OCI-LY1 (cell line): ENCODE measurements around the gene TRIM14.
"Not testable (repeated sequence)": the region's sequence is repeated elsewhere in the genome, so short reads cannot be mapped to it uniquely, and the experiment has no call there.

Experiments used
- H2AFZ ChIP-seq: fragments of 200-600 bp; sonication (generic), shearing (Covaris generic); 2 replicates; pipeline ENCODE4 v1.6.0; 2014; ENCODE audit warnings: antibody characterized with exemption, mild to moderate bottlenecking, low read length
- H3F3A ChIP-seq: fragments of 200-600 bp; sonication (generic), shearing (Covaris generic); 2 replicates; pipeline ENCODE4 v1.6.0; 2014; ENCODE audit warnings: mild to moderate bottlenecking, antibody characterized with exemption, low read length, moderate library complexity; ENCODE audit not compliant: insufficient read depth
- H3K27ac ChIP-seq: fragments of 200-600 bp; sonication (generic); 2 replicates; pipeline ENCODE4 v1.5.1; 2014; ENCODE audit warnings: low read length, mixed run types, mild to moderate bottlenecking, low read depth; ENCODE audit not compliant: poor library complexity, severe bottlenecking
- H3K27me3 ChIP-seq: fragments of 200-600 bp; sonication (generic); 2 replicates; pipeline ENCODE4 v1.6.0; 2014; ENCODE audit warnings: antibody characterized with exemption, mild to moderate bottlenecking, low read length, moderate library complexity; ENCODE audit not compliant: insufficient read depth
- H3K36me3 ChIP-seq: fragments of 200-600 bp; sonication (generic); 2 replicates; pipeline ENCODE4 v1.6.1; 2014; ENCODE audit warnings: mild to moderate bottlenecking, antibody characterized with exemption, low read length, moderate library complexity, mixed read lengths; ENCODE audit not compliant: insufficient read depth
- H3K4me1 ChIP-seq: fragments of 200-600 bp; sonication (generic); 2 replicates; pipeline ENCODE4 v1.5.1; 2014; ENCODE audit warnings: mild to moderate bottlenecking, low read length, moderate library complexity; ENCODE audit not compliant: insufficient read depth, severe bottlenecking
- H3K4me2 ChIP-seq: fragments of 200-600 bp; sonication (generic), shearing (Covaris generic); 2 replicates; pipeline ENCODE4 v1.6.1; 2014; ENCODE audit warnings: low read length
- H3K4me3 ChIP-seq: fragments of 200-600 bp; sonication (generic); 2 replicates; pipeline ENCODE4 v1.5.1; 2014; ENCODE audit warnings: low read length, low read depth, mild to moderate bottlenecking, mixed read lengths; ENCODE audit not compliant: poor library complexity, severe bottlenecking
- H3K79me2 ChIP-seq: fragments of 200-600 bp; shearing (Covaris generic); 2 replicates; pipeline ENCODE4 v1.6.1; 2016; ENCODE audit warnings: mixed run types, low read length, mixed read lengths; ENCODE audit not compliant: insufficient read depth
- H3K9ac ChIP-seq: fragments of 200-600 bp; sonication (generic), shearing (Covaris generic); 2 replicates; pipeline ENCODE4 v1.6.1; 2014; ENCODE audit warnings: mild to moderate bottlenecking, low read length, mixed read lengths
- H3K9me2 ChIP-seq: fragments of 200-600 bp; sonication (generic), shearing (Covaris generic); 2 replicates; pipeline ENCODE4 v1.6.1; 2014; ENCODE audit warnings: low read depth, mild to moderate bottlenecking, low read length, mixed read lengths
- H3K9me3 ChIP-seq: fragments of 200-600 bp; shearing (Covaris generic); 2 replicates; pipeline ENCODE4 v1.6.1; 2014; ENCODE audit warnings: low read length, mixed read lengths
- H4K20me1 ChIP-seq: fragments of 200-600 bp; sonication (generic), shearing (Covaris generic); 2 replicates; pipeline ENCODE4 v1.6.0; 2016; ENCODE audit warnings: mild to moderate bottlenecking, low read length; ENCODE audit not compliant: insufficient read depth
- EZH2 ChIP-seq: fragments of 200-600 bp; sonication (generic), shearing (Covaris generic); IDR thresholded peaks from 2 replicates; pipeline ENCODE4 v1.8.0; 2017; ENCODE audit warnings: borderline replicate concordance, mixed run types, mild to moderate bottlenecking, antibody characterized with exemption, low read length, moderate library complexity, mixed read lengths
- TF ChIP-seq, protein P1 (sequence below): fragments of 200-600 bp; sonication (generic), shearing (Covaris generic); IDR thresholded peaks from 2 replicates; pipeline ENCODE4 v1.5.1; 2017; ENCODE audit warnings: mild to moderate bottlenecking, antibody characterized with exemption, low read length, moderate library complexity, mixed read lengths

TRIM14 gene

DNA sequence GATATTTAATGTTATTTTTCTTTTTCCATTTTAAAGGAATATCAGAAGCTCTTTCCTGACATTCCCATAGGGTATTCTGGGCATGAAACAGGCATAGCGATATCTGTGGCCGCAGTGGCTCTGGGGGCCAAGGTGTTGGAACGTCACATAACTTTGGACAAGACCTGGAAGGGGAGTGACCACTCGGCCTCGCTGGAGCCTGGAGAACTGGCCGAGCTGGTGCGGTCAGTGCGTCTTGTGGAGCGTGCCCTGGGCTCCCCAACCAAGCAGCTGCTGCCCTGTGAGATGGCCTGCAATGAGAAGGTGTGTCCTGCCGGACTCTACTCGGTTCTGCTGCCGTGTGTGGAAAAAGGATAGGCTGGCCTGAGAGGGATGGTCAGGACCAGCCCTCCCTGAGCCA, 38.2 kb downstream of the TRIM14 start:
- Histone ChIP-seq H3K9me3 (no peaks in the 10 kb centered on the region), H3K79me2 (no peaks in the 10 kb centered on the region), H3F3A (no peaks in the 10 kb centered on the region), H4K20me1 (no peaks in the 10 kb centered on the region), H2AFZ (no peak overlapping the region), H3K9me2 (no peaks in the 10 kb centered on the region), H3K4me3 (no peak overlapping the region), H3K27ac (no peak overlapping the region), H3K4me1 (peaks cover 14% of the 10 kb centered on the region), H3K27me3 (no peaks in the 10 kb centered on the region), H3K4me2 (no peak overlapping the region), H3K36me3 (peaks cover 58% of the 10 kb centered on the region; the same call in 1 of the 2 replicates), H3K9ac (no peak overlapping the region)
- TF ChIP-seq EZH2 = no peak
- TF ChIP-seq, protein P1, sequence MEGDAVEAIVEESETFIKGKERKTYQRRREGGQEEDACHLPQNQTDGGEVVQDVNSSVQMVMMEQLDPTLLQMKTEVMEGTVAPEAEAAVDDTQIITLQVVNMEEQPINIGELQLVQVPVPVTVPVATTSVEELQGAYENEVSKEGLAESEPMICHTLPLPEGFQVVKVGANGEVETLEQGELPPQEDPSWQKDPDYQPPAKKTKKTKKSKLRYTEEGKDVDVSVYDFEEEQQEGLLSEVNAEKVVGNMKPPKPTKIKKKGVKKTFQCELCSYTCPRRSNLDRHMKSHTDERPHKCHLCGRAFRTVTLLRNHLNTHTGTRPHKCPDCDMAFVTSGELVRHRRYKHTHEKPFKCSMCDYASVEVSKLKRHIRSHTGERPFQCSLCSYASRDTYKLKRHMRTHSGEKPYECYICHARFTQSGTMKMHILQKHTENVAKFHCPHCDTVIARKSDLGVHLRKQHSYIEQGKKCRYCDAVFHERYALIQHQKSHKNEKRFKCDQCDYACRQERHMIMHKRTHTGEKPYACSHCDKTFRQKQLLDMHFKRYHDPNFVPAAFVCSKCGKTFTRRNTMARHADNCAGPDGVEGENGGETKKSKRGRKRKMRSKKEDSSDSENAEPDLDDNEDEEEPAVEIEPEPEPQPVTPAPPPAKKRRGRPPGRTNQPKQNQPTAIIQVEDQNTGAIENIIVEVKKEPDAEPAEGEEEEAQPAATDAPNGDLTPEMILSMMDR = no peak

DNA sequence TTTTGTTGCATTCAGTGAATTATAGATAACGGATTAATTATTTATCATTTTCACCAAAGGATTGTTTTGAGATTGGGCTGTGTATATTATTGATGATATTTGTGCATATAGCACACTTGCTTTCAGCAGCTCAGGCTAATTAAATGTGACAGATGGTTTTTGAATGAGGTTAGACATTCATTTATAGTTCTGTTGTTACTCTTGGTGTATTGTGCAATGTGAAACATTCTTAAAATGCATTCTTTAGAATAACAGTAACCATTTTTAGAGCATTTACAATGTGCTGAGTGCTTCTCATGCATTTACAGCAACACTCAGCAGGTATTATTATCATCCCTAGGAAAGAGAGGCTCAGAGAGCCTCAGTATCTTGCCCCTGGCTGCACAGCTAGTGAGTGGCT, 38.7 kb downstream of the TRIM14 start:
- H3K27me3 ChIP-seq = no peaks in the 10 kb centered on the region
- no peak overlapping the region for H3K27ac ChIP-seq
- H3K79me2 ChIP-seq = no peaks in the 10 kb centered on the region
- H3K4me3 ChIP-seq = no peak overlapping the region
- no peaks in the 10 kb centered on the region for H4K20me1 ChIP-seq
- no peak overlapping the region for H2AFZ ChIP-seq
- peaks cover 57% of the 10 kb centered on the region; the same call in 1 of the 2 replicates for H3K36me3 ChIP-seq
- no peak overlapping the region for H3K9ac ChIP-seq
- H3K9me2 ChIP-seq = no peaks in the 10 kb centered on the region
- no peak overlapping the region for H3K4me2 ChIP-seq
- TF ChIP-seq EZH2 = no peak
- TF ChIP-seq, protein P1 = no peak
- no peaks in the 10 kb centered on the region for H3K9me3 ChIP-seq
- H3K4me1 ChIP-seq = peaks cover 14% of the 10 kb centered on the region
- no peaks in the 10 kb centered on the region for H3F3A ChIP-seq

DNA sequence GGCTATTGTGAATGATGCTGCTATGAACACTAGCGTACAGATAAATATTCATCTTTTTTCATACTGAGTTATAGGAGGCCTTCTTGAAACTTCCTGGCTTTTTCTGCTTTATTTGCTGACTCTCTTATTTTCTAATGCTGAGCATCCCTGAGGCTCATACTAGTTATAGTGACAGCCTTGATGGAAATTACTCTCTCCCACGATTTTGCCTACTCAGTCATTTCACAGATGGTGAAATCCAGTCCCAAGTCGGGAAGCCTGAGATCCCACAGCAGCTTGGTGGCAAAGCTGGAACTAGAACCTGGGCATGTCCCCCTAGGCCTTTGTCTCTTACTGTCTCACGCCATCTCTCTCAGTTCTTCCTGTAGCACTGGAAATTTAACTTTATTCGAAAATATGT, 40.1 kb downstream of the TRIM14 start:
- Histone ChIP-seq H3K9me3 (no peaks in the 10 kb centered on the region), H3K27me3 (no peaks in the 10 kb centered on the region), H3K4me3 (no peak overlapping the region), H3F3A (no peaks in the 10 kb centered on the region), H3K4me1 (peaks cover 23% of the 10 kb centered on the region), H3K4me2 (no peak overlapping the region), H3K79me2 (no peaks in the 10 kb centered on the region), H2AFZ (no peak overlapping the region), H3K9me2 (no peaks in the 10 kb centered on the region), H4K20me1 (no peaks in the 10 kb centered on the region), H3K27ac (no peak overlapping the region), H3K9ac (no peak overlapping the region), H3K36me3 (peaks cover 50% of the 10 kb centered on the region; the same call in 1 of the 2 replicates)
- TF ChIP-seq EZH2 = no peak
- TF ChIP-seq, protein P1 = no peak

DNA sequence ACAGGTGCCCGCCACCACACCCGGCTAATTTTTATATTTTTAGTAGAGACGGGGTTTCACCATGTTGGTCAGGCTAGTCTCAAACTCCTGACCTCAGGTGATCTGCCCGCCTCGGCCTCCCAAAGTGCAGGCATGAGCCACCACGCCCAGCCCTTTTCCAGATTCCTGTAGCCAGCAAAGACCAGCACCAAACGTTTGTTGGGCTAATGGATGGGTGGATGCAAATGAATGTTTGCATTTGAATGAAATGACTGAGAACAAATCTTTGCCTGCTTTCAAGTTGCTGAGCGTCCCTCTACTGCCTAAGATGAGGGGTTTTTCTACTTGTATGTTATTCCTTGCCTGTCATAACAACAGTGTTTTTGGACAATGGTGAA, 42.5 kb downstream of the TRIM14 start:
- not testable (repeated sequence) for H4K20me1 ChIP-seq, H3K9me3 ChIP-seq, H3K4me3 ChIP-seq, H2AFZ ChIP-seq, H3K79me2 ChIP-seq, H3K4me2 ChIP-seq, H3K27ac ChIP-seq, H3K9ac ChIP-seq, H3K9me2 ChIP-seq, H3K27me3 ChIP-seq, H3F3A ChIP-seq
- Histone ChIP-seq H3K36me3 (peaks cover 27% of the 10 kb centered on the region; the same call in 1 of the 2 replicates), H3K4me1 (peaks cover 23% of the 10 kb centered on the region)
